Measurements from ENCODE around the gene CAMKK2.
"Not testable (repeated sequence)": the region's sequence is repeated elsewhere in the genome, so short reads cannot be mapped to it uniquely, and the experiment has no call there.

CAMKK2 gene

GRCh38 chr12:121278169-121279070 is 18.1 kb downstream of the CAMKK2 start:
- no peak for DNase-seq

DNA sequence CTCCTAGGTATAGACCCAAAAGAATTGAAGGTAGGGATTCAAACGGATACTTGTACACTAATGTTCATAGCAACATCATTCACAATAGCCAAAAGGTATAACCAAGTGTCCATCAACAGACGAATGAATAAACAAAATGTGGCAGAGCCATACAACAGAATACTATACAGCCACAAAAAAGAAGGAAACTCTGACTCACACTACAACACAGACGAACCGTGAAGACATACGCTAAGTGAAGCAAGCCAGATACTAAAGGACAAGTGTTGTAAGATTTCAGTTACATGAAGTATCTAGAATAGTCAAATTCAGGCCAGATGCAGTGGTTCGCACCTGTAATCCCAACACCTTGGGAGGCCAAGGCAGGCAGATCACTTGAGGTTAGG is 19.1 kb downstream of the CAMKK2 start:
- DNase-seq = no peak

DNA sequence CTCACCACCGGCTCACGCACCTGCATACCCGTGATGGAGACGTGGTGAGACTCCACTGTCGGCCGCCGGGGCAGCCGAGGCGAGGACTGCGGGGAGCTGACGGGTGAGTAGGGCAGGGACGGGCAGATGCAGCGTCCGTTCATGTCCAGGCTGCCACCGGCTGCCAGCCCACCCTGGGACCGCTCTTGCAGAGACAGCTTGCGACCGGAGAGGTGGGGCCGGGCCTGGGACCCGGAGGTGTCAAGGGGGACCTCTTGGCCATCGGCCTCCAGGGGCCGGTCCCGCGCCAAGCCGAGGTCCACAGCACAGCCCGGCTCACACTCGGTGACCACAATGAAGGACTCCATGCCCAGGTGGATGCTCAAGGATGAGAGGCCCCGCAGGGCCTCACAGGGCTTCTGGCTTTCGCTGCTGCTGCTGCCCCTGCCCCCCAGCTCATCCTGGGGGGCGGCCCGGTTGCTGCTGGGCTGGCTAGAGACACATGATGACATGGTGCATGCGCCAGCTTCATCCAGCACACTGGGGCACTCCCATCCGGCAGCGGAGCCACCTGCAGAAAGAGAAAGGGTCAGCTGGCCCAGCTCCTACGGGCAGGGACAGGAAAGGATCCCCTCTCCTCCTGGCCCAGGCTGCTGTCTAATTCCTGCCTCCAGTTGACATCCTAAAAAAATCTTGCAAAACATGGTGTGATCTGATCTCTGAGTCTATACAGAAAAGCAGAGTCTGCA is 22.3 kb downstream of the CAMKK2 start:
- no peak for DNase-seq

DNA sequence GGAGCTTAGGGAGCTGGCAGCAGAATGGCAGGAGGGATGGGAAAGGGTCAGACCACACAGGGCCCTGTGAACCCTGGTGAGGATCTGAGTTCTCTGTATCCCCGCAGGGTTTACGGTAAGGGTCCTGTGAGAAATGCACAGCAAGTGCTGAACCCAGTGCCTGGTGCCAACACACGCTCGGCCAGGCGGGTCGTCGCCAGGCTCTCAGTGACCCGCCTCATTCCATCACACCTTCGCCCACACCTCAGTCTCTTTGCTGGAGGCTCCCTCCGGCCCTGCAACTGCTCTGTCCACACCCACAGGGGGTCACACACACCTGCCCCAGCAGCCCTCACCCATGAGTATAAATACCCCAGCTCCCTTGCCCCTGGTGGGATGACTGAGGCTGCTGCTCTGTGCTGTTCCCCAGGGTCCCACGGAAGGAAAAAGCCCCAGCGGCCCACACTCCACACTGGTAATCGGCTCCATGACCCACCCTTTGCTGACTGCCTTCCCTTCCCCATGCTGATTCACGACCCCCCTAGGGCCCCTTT is 23.1 kb downstream of the CAMKK2 start:
- DNase-seq = no peak

- no peak for DNase-seq
These were observed 28.7 kb downstream of the CAMKK2 start for GRCh38 chr12:121267822-121268221.

DNA sequence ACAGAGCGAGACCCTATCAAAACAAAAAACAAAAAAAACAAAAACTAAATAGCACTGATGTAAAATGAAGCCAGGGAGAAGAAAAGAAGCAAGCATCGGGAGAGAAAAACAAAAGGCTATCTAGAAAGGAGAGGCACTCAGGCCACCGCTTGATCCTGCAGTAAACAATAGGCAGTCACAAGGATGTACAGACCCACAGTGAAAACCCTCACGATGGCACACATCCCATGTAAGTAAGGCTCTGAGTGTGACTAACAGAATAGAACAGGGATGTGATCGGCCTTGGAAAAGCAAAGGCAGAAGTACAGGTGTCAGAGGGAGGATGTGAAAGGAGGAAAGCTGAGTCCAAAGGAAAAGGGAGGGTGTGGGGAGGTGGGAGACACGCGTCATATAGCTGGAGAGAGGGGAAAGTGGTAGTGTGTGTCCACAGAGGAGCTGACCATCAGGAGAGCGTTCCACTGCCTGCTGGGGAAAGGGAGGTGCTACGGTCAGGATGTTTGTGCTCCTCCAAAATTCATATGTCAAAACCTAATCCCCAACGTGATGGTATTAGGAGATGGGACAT is 31.5 kb downstream of the CAMKK2 start:
- DNase-seq = no peak

DNA sequence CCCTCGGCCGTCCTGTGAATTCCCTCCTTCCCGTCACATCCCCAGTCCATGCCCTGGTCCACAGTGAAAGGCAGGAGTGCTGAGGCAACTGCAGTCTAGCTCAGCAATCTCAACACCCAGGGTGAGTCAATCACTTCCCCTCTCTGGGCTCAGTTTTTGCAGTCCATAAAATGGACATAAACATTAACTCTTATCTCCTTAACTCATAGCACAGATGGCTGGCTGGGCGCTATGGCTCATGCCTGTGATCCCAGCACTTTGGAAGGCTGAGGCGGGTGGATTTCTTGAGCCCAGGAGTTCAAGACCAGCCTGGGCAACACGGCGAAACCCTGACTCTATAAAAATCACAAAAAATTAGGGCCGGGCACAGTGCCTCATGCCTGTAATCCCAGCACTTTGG is 32.4 kb downstream of the CAMKK2 start:
- DNase-seq = no peak

DNA sequence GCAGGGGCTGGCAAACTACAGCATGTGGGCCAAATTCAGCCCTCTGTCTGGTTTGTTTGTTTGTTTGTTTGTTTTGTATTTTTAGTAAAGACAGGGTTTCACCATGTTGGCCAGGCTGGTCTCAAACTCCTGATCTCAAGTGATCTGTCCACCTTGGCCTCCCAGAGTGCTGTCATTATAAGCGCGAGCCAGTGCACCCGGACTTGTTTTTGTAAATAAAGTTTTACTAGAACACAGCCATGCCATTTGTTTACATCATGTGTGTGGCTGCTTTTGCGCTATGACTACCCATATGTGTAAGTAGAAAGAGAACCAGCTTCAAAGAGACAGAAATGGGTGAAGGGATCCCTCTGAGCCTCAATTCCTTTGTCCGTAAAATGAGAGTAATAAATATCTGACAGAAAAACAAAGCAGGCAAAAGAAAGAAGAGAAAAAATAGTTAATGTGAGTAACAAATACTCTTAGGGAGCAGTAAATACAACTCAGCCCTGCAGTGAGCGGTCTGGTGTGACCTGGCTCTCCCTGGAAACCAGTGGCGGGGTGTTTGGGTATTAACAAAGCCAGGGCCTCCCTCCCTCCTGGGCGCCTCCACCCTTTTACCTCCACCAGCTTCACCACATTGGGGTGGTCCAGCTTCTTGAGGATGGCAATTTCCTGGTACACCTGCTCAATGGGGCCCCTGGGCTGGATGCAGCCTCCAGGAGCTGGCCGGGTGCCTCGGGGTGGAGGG is 33.1 kb downstream of the CAMKK2 start:
- no peak for DNase-seq

DNA sequence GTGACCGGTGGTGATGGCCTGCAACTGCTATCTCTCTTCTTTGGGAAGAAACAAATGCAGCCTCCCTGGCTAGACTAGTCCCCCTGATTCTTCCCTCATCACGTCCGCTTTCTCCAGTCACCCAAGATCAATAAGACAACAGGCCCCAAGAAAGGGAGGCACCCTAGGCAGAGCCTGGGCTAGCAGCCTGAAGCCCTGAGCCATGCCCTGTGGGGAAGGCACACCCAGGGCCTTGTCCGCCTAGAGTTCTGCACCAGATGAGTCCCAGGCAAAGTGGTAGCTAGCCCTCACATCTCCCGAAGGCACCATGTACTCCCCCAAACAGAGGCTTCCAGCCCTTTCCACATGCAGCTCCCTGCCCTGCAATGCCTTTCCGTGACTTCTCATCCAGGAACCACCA is 35.1 kb downstream of the CAMKK2 start:
- no peak for DNase-seq

DNA sequence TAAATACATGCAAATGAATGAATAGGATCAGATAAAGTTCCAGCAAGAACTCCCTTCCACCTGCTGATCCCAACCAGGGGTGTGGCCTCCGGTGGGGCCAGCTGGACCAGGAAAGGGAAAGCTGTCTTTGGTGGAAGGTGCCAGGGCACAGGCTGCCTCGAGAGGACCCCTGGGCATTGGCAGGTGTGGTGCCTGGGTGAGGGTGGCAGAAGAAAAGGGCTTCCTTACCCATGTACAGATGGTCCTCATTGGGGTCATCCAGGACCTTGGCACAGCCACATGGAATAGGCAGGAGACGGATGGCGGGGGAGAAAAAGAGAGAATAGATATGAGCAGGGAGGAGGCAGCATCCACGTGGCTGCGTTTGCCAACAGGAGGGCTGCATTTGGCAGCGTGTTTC is 36.4 kb downstream of the CAMKK2 start:
- no peak for DNase-seq

DNA sequence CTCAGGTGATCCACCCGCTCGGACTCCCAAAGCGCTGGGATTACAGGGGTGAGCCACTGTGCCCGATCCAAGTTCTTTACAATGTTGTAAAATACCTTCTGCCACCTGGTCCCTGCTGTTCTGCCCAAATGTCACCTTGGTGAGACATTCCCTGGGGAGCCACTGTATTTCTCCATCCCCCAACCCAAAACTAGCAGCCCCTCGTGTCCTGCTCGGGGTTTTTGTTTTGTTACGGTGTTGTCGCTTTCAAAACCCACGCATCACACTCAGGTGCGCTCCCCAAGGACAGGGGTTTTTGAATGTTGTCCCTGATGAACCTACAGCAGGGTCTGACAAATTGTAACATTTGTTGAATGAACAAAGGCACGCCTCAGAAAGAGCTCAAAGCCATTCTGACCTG is 37.4 kb downstream of the CAMKK2 start:
- no peak for DNase-seq

GRCh38 chr12:121257704-121258449 is 38.6 kb downstream of the CAMKK2 start:
- DNase-seq = not testable (repeated sequence)

GRCh38 chr12:121255433-121255832 is 41.1 kb downstream of the CAMKK2 start:
- DNase-seq = no peak

DNA sequence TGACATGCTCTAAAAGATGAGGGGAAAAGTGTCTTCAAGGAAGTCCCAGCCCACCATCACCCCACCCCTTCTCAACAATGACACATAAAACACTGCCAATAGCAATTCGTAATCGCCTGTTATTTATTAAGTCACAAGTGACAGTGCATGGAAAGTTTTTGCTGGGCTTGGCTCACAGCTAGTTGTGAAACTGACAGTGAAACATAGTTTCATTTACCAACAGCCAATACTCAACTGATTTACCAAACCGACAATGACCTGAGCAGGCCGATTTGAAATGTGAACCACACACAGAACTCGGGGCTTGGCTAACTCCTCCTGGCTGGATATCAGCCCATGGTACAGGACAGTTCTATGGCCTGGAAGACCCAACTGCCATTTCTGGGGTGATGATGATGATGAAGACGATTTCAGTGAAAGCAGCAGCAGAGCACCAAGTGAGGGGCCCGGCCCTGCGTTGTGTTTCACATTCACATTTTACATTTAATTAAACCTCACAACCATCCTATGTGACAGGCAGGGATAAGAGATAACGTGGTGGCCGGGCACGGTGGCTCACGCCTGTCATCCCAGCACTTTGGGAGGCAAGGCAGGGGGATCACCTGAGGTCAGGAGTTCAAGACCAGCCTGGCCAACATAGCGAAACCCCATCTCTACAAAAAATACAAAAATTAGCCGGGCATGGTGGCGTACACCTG is 42.7 kb downstream of the CAMKK2 start:
- no peak for DNase-seq

- no peak for DNase-seq
These were observed 43.7 kb downstream of the CAMKK2 start for GRCh38 chr12:121252712-121253345.

DNA sequence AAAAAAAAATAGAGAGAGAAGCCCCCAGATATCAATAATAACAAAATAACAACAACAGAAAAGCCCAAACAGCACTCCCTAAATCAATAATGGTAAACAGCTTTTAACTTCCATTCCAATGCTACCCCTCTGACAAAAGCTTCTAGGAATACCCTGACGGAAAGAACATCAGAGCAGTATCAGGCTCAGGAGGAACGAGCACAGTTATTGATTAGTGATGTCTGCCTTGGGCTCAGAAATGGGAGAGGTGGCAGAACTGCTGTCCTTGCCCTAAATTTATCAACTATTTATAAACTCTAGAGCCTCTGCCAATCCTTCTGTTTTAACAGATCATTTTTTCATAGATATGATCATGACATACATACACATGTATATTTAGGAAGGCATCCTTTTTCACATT is 44.7 kb downstream of the CAMKK2 start:
- DNase-seq = no peak

- no peak for DNase-seq
These were observed 46.1 kb downstream of the CAMKK2 start for GRCh38 chr12:121250359-121250758.

DNA sequence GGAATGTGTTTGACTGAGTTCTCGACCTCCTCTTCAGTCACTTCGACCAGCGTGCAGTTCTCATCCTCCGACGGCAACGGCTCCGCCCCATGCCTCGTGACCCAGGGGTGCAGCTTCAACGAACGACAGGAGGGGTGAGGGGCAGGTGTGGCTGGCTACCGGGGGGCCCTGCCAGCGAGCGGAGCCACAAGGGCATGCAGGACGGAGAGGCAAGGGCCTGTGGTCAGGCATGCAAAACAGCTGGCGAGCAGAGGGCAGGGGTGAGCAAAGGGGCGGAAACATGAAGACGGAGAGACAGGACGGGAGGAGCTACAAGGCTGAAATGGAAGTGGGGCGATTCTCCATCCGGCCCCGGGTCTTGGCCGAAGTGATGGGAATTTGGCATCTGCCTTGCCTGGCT is 47.9 kb downstream of the CAMKK2 start:
- no peak for DNase-seq

DNA sequence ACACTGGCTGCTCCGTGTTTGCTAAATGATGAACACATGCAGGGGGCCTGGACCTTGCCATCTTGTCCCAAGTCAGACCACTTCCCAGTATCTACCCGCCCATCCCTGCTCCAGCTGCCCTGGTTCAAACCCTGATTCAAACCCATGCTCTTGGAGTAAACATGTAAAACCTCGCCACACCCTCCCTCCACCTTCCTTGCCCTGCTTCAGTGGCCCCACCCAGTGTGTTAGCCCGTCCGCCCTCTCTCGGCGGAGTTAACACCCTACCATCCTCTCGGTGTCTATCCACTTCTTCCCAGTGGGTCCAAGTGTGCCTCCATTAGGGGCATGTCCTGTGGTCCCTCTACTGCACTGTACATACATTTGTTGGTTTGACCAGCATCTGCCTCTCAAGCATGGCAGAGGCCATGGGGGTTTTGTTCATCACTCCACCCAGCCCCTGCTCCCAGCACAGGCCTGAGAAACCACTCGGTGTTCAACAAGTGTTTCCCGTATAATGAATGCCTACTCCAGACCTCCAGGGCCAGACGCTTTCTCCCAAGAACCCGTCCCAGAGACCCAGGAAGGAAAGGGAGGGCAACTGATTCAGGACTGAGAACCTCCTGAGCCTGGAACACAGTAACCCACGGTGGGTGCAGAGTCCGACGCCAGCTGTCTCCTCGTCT is 49.5 kb downstream of the CAMKK2 start:
- DNase-seq = no peak

DNA sequence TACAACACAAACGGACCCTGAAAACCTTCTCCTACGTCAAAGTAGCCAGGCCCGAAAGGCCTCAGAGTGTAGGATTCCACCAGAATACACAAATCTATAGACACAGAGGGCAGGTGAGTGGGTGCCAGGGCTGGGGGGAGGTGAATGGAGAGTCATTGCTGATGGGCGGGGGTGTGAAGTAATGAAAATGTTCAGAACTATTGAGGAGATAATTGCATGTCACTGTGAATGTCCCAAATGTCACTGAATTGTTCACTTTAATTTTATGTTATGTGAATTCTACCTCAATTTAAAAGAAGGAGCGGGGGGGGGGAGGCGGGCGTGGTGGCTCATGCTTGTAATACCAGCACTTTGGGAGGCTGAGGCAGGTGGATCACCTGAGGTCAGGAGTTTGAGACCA is 50.6 kb downstream of the CAMKK2 start:
- no peak for DNase-seq

- no peak for DNase-seq
These were observed 51.5 kb downstream of the CAMKK2 start for GRCh38 chr12:121245031-121245430.
